ENCODE data around the gene PNRC2.

GRCh38 chr1:23989263-23989662 lies 29.6 kb downstream of the PNRC2 start:
- TF ChIP-seq BHLHE40 (IDR thresholded peaks at IDR 0.05; ENCODE audit: borderline replicate concordance) (no peak), FOXK2 (IDR thresholded peaks at IDR 0.05) (no peak), SUZ12 (IDR thresholded peaks at IDR 0.05) (no peak), FOXA1 (IDR thresholded peaks at IDR 0.05) (no peak), HDGF (IDR thresholded peaks at IDR 0.05; ENCODE audit: borderline replicate concordance) (no peak), CTBP1 (IDR thresholded peaks at IDR 0.05; ENCODE audit: borderline replicate concordance) (no peak), LEF1 (IDR thresholded peaks at IDR 0.05; ENCODE audit: borderline replicate concordance) (no peak), PKNOX1 (IDR thresholded peaks at IDR 0.05) (no peak), ELF4 (IDR thresholded peaks at IDR 0.05) (no peak), ZNF384 (IDR thresholded peaks at IDR 0.05) (no peak), FOXM1 (IDR thresholded peaks at IDR 0.05; ENCODE audit: borderline replicate concordance) (no peak), TARDBP (IDR thresholded peaks at IDR 0.05) (no peak), SP1 (IDR thresholded peaks at IDR 0.05) (no peak), NFRKB (IDR thresholded peaks at IDR 0.05) (no peak)

All from HEK293T (cell line).